Keratinocyte (primary cell): ENCODE results near the gene KANSL1.

Experiments used
- EZH2 ChIP-seq: IDR thresholded peaks from one replicate; pipeline ENCODE4 v1.6.1; 2012; ENCODE audit warnings: inconsistent platforms, mild to moderate bottlenecking, low read length, moderate library complexity
- TF ChIP-seq, protein P1 (sequence below), 3 experiments: IDR thresholded peaks in 1 of 3; conservative IDR thresholded peaks in 1 of 3; optimal IDR thresholded peaks in 1 of 3; 2 replicates in 2 of 3; 3 replicates in 1 of 3; pipeline versions ENCODE3 to v1.5.1; 2011; ENCODE audit warnings: low read length in 3 of 3, mild to moderate bottlenecking in 3 of 3, moderate library complexity in 2 of 3, control low read depth in 1 of 3, inconsistent platforms in 1 of 3; ENCODE audit not compliant: insufficient read depth in 2 of 3; ENCODE audit errors: extremely low read depth in 1 of 3

DNA sequence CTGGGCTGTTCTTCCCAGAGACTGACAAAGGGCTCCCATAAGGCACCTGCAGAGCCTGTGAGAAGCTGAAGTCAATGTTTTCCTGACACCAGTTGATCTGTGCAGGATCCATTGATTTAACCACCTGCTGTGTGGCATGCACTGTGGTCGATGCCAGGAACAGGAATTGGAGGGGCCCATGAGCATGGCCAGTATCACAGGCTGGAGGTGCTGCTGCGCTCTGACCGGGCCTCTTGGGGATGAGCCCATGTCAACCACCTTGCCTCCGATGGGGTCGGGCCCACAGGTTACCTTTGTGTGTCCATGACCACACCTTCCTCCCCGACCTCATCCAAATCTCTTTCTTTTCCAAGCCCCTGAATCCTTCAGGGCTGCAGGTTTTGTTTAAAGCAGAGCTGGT, 212.4 kb downstream of the KANSL1 start:
- TF ChIP-seq, protein P1, sequence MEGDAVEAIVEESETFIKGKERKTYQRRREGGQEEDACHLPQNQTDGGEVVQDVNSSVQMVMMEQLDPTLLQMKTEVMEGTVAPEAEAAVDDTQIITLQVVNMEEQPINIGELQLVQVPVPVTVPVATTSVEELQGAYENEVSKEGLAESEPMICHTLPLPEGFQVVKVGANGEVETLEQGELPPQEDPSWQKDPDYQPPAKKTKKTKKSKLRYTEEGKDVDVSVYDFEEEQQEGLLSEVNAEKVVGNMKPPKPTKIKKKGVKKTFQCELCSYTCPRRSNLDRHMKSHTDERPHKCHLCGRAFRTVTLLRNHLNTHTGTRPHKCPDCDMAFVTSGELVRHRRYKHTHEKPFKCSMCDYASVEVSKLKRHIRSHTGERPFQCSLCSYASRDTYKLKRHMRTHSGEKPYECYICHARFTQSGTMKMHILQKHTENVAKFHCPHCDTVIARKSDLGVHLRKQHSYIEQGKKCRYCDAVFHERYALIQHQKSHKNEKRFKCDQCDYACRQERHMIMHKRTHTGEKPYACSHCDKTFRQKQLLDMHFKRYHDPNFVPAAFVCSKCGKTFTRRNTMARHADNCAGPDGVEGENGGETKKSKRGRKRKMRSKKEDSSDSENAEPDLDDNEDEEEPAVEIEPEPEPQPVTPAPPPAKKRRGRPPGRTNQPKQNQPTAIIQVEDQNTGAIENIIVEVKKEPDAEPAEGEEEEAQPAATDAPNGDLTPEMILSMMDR (optimal IDR thresholded peaks at IDR 0.05 in 1 of 3, IDR thresholded peaks at IDR 0.05 in 1 of 3, conservative IDR thresholded peaks at IDR 0.05 in 1 of 3; ENCODE audit: extremely low read depth in 1 of 3, insufficient read depth in 2 of 3, low read length in 3 of 3): no peak
- no peak for TF ChIP-seq EZH2
